Peyer's patch (tissue), 4 donors: Measurements from ENCODE around the gene TACC2. TPM values are rescaled to one million over a fixed set of nuclear protein-coding genes. Genes with fewer than 3 reads are reported as not detected.
A peak's percentile ranks its signal among the peaks of the same experiment; 100 is the strongest.
"Not testable (repeated sequence)": the region's sequence is repeated elsewhere in the genome, so short reads cannot be mapped to it uniquely, and the experiment has no call there.

Experiments used
- DNase-seq, 3 donors: peaks; one replicate each; pipeline ENCODE4 v3.0.0-alpha.2; 2017 to 2019
- H3K27ac ChIP-seq, 4 donors: fragments of 200-600 bp; sonication (generic); one replicate each; pipeline ENCODE4 v1.5.1; 2016 to 2019
- H3K27me3 ChIP-seq, 2 donors: fragments of 200-600 bp; sonication (generic); one replicate each; pipeline ENCODE4 v1.5.1; 2019
- H3K36me3 ChIP-seq, 3 donors: fragments of 200-600 bp; sonication (generic); one replicate each; pipeline ENCODE4 v1.5.1; 2016 to 2019
- H3K4me1 ChIP-seq, 4 donors: fragments of 200-600 bp; sonication (generic); one replicate each; pipeline ENCODE4 v1.5.1; 2016 to 2019
- H3K4me3 ChIP-seq, 4 donors: fragments of 200-600 bp; sonication (generic); 1 replicate in 3 of 4; 2 replicates in 1 of 4; pipeline ENCODE4 v1.5.1; 2016 to 2019; ENCODE audit warnings: mild to moderate bottlenecking in 1 of 4
- H3K9me3 ChIP-seq, 4 donors: fragments of 200-600 bp; sonication (generic); one replicate each; pipeline ENCODE4 v1.5.1; 2016 to 2019; ENCODE audit warnings: mild to moderate bottlenecking in 1 of 4
- CTCF ChIP-seq, 6 experiments: fragments of 450-650 bp in 4 of 6; fragments of 200-600 bp in 2 of 6; sonication (generic) in 1 of 6; IDR thresholded peaks; one replicate each; pipeline ENCODE4 v1.5.1; 2017 to 2019; ENCODE audit warnings: antibody characterized with exemption in 6 of 6, mild to moderate bottlenecking in 3 of 6, moderate library complexity in 1 of 6
- POLR2A ChIP-seq, 2 donors: fragments of 450-650 bp; IDR thresholded peaks; one replicate each; pipeline ENCODE4 v1.5.1; 2017; ENCODE audit warnings: antibody characterized with exemption in 2 of 2, mild to moderate bottlenecking in 2 of 2, moderate library complexity in 2 of 2
- total RNA-seq, 4 donors: library from RNA; depleted of rRNA; stranded (reverse); fragments of >200 nt; gene quantifications; one replicate each; pipeline ENCODE4 v1.1.0, GENCODE V29; 2016

Gene TACC2
- total RNA-seq, 4 donors from 2014 or later = 91.6 to 140 (median 109) TPM

- no peaks in the 10 kb centered on the region for H3K36me3 ChIP-seq
- no peak overlapping the region for H3K4me3 ChIP-seq
- H3K9me3 ChIP-seq = no peaks in the 10 kb centered on the region
- H3K27me3 ChIP-seq = no peaks in the 10 kb centered on the region
- H3K4me1 ChIP-seq = peaks cover 0 to 4% (median 0%) of the 10 kb centered on the region in 4 donors
- H3K27ac ChIP-seq = no peak overlapping the region
- DNase-seq = no peak
- TF ChIP-seq POLR2A (IDR thresholded peaks at IDR 0.05) = no peak
- TF ChIP-seq CTCF (IDR thresholded peaks at IDR 0.05) = no peak
Measured at GRCh38 chr10:122103592-122103991, 114.6 kb downstream of the TACC2 start.

- not testable (repeated sequence) for H3K27ac ChIP-seq, H3K4me3 ChIP-seq, H3K36me3 ChIP-seq, DNase-seq, H3K9me3 ChIP-seq, H3K4me1 ChIP-seq, H3K27me3 ChIP-seq
Measured at GRCh38 chr10:122108786-122109185, 119.8 kb downstream of the TACC2 start.

GRCh38 chr10:122112021-122112616 is 123.2 kb downstream of the TACC2 start:
- Histone ChIP-seq H3K27me3 (no peaks in the 10 kb centered on the region), H3K27ac (peak overlapping the region; percentile 65 to 99 (median 98)), H3K4me3 (peak overlapping the region in 3 of 4 donors; percentile 53 to 88 (median 81)), H3K36me3 (no peaks in the 10 kb centered on the region), H3K9me3 (no peaks in the 10 kb centered on the region), H3K4me1 (peaks cover 0 to 26% (median 0%) of the 10 kb centered on the region in 4 donors)
- no peak for DNase-seq
- TF ChIP-seq POLR2A (IDR thresholded peaks at IDR 0.05) = peak in 1 of 2 donors; percentile 75
- TF ChIP-seq CTCF (IDR thresholded peaks at IDR 0.05) = no peak

- DNase-seq = peak in 2 of 3 donors; percentile 85 to 91
- TF ChIP-seq POLR2A (IDR thresholded peaks at IDR 0.05) = peak; percentile 51 to 76
- TF ChIP-seq CTCF (IDR thresholded peaks at IDR 0.05) = peak in 3 of 6 experiments; percentile 71 to 83 (median 73)
- Histone ChIP-seq H3K27me3 (no peaks in the 10 kb centered on the region), H3K9me3 (no peaks in the 10 kb centered on the region), H3K36me3 (no peaks in the 10 kb centered on the region), H3K4me3 (peak overlapping the region; percentile 36 to 88 (median 67)), H3K27ac (peak overlapping the region; percentile 65 to 99 (median 98)), H3K4me1 (peaks cover 0 to 26% (median 0%) of the 10 kb centered on the region in 4 donors)
Measured at GRCh38 chr10:122112625-122113160, 123.7 kb downstream of the TACC2 start.

GRCh38 chr10:122113161-122113944 is 124.4 kb downstream of the TACC2 start:
- Histone ChIP-seq H3K4me3 (peak overlapping the region; percentile 36 to 88 (median 67)), H3K27me3 (no peaks in the 10 kb centered on the region), H3K9me3 (no peaks in the 10 kb centered on the region), H3K27ac (peak overlapping the region; percentile 65 to 99 (median 98)), H3K36me3 (no peaks in the 10 kb centered on the region), H3K4me1 (peaks cover 0 to 26% (median 0%) of the 10 kb centered on the region in 4 donors)
- TF ChIP-seq POLR2A (IDR thresholded peaks at IDR 0.05) = peak in 1 of 2 donors; percentile 72
- TF ChIP-seq CTCF (IDR thresholded peaks at IDR 0.05) = peak in 4 of 6 experiments; percentile 22 to 68 (median 66)
- peak in 2 of 3 donors; percentile 80 to 84 for DNase-seq
